HFF-Myc (cell line): ENCODE measurements around the gene FES.
"Not testable (repeated sequence)": the region's sequence is repeated elsewhere in the genome, so short reads cannot be mapped to it uniquely, and the experiment has no call there.

ENCODE experiments used
- DNase-seq: peaks from one replicate; pipeline ENCODE4 v3.0.0-alpha.2; 2011; ENCODE audit warnings: low read depth; ENCODE audit errors: extremely low read depth
- H3K4me3 ChIP-seq: replicated peaks from 2 replicates; pipeline ENCODE4 v1.5.1; 2011; ENCODE audit warnings: low read depth, mild to moderate bottlenecking, control low read depth, low read length
- TF ChIP-seq, protein P1 (sequence below): IDR thresholded peaks from 2 replicates; pipeline ENCODE4 v1.5.1; 2012; ENCODE audit warnings: mild to moderate bottlenecking, low read depth, low read length, control low read depth; ENCODE audit errors: missing control alignments

Gene FES

DNA sequence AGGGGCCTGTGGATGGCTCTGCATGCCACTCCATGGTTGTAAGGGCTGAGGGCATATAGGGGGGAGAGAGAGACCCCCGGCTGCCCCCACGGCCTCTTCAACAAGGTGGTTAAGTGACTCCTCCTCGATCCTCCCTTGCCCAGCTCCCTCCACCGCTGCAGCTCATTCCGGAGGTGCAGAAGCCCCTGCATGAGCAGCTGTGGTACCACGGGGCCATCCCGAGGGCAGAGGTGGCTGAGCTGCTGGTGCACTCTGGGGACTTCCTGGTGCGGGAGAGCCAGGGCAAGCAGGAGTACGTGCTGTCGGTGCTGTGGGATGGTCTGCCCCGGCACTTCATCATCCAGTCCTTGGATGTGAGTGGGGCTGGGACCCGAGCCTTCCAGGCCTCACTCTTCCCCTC lies 6.5 kb downstream of the FES start:
- no peak overlapping the region for H3K4me3 ChIP-seq
- TF ChIP-seq, protein P1, sequence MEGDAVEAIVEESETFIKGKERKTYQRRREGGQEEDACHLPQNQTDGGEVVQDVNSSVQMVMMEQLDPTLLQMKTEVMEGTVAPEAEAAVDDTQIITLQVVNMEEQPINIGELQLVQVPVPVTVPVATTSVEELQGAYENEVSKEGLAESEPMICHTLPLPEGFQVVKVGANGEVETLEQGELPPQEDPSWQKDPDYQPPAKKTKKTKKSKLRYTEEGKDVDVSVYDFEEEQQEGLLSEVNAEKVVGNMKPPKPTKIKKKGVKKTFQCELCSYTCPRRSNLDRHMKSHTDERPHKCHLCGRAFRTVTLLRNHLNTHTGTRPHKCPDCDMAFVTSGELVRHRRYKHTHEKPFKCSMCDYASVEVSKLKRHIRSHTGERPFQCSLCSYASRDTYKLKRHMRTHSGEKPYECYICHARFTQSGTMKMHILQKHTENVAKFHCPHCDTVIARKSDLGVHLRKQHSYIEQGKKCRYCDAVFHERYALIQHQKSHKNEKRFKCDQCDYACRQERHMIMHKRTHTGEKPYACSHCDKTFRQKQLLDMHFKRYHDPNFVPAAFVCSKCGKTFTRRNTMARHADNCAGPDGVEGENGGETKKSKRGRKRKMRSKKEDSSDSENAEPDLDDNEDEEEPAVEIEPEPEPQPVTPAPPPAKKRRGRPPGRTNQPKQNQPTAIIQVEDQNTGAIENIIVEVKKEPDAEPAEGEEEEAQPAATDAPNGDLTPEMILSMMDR, result no peak
- DNase-seq, result no peak

DNA sequence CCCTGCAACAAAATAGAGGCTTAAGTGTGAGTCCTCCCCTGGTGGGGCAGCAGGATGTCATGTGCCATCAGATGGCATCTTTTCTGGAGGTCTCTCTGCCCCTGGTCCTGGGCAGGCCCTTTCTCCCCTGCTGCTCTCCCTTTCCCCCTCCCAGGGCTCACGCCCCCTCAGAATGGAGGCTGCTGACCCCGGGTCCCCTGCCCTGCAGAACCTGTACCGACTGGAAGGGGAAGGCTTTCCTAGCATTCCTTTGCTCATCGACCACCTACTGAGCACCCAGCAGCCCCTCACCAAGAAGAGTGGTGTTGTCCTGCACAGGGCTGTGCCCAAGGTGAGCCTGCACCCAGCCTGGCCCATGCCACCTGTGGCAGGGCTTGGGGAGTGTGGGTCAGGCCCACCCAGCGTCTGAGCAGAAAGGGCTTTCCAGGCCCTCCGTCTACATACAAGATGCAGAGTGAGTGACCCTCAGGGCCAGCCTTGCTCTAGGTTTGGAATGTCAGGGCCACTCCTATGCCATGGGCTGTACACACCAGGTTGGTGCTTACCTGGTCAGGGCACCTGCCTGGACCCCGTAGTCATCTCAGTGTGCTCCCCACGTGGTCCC lies 7.1 kb downstream of the FES start:
- no peak overlapping the region for H3K4me3 ChIP-seq
- TF ChIP-seq, protein P1, result no peak
- DNase-seq, result no peak

DNA sequence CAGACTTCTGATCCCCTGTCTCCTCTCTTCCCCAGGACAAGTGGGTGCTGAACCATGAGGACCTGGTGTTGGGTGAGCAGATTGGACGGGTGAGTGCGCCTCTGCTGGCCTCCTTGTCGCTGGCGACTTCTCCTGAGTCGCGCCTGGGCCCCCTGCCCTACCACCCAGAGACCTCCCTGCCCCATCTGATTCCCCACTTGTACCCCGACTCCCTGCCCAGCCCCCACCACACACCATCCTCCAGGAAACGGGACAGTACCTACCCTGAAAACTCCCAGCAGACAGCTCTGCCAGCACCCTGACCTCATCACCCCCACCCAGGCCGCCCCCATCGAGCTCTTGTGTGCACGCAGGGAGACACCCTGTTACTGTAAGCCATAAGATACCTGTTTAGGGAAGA lies 7.7 kb downstream of the FES start:
- no peak overlapping the region for H3K4me3 ChIP-seq
- TF ChIP-seq, protein P1, result no peak
- no peak for DNase-seq

DNA sequence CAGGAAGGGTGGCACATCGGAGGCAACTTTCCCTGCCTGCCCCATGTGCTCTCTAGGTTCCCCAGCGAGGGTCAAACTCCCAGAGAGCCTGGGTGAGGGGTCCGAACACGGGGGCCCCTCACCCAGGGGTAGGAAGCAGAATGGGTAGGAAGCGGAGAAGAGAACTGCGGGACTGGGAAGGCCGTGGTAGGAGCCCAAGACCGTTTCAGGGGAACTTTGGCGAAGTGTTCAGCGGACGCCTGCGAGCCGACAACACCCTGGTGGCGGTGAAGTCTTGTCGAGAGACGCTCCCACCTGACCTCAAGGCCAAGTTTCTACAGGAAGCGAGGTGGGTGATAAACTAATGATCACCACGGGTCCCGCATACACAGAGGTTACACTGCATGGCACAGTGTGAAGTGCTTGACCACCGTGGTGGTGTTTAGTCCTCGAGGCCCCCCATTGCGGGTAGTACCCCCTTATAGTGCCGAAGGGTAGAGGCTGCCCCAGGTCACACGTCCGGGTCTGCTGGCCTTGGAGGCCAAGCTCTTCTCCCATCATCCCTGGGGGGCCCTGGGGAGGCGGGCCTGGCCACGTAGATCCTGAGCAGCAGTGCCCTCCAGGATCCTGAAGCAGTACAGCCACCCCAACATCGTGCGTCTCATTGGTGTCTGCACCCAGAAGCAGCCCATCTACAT lies 8.3 kb downstream of the FES start:
- DNase-seq, result no peak
- no peak overlapping the region for H3K4me3 ChIP-seq
- TF ChIP-seq, protein P1, result no peak

DNA sequence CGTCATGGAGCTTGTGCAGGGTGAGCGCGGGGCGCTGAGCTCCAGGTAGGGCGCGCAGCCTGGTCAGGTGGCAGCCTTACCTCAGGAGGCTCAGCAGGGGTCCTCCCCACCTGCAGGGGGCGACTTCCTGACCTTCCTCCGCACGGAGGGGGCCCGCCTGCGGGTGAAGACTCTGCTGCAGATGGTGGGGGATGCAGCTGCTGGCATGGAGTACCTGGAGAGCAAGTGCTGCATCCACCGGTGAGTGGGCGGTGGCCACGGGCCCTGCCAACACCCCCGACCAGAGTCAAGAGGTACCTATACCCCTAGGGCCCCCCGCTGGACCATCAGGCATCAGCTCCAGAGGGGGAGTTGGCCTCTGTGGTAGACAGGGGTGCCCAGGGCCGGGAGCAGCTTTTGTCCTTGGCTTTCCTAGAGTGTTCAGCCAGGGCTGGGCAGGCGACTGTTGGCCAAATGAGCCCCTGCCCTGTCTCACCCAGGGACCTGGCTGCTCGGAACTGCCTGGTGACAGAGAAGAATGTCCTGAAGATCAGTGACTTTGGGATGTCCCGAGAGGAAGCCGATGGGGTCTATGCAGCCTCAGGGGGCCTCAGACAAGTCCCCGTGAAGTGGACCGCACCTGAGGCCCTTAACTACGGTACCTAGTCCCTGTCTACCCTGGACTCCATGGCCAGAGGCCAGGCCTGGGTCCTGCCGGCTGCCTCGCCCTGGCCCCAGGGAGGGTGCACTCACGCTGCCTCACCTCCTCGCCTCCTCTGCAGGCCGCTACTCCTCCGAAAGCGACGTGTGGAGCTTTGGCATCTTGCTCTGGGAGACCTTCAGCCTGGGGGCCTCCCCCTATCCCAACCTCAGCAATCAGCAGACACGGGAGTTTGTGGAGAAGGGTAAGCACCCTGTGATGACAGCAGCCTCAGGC lies 9.1 kb downstream of the FES start:
- no peak for DNase-seq
- TF ChIP-seq, protein P1, result peak; percentile 20
- H3K4me3 ChIP-seq, result no peak overlapping the region

DNA sequence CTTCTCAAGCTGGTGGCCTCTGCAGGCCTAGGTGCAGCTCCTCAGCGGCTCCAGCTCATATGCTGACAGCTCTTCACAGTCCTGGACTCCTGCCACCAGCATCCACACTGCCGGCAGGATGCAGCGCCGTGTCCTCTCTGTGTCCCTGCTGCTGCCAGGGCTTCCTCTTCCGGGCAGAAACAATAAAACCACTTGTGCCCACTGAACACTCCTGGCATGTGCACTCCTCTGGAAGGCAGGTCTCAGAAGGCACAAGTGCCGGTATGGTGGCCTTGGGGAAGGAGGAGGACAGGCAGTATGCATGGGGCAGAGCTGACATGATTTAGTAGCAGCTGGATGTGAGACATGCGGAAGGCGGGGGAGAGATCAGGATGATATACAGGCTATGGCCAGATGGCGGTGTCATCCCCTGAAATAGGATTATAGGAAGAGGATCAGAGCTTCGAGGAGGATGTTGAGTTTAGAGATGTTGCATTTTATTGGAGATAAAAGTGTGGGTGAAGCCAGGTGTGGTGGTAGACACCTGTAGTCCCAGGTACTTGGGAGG lies 11.3 kb downstream of the FES start:
- TF ChIP-seq, protein P1, result peak; percentile 13
- DNase-seq, result no peak

DNA sequence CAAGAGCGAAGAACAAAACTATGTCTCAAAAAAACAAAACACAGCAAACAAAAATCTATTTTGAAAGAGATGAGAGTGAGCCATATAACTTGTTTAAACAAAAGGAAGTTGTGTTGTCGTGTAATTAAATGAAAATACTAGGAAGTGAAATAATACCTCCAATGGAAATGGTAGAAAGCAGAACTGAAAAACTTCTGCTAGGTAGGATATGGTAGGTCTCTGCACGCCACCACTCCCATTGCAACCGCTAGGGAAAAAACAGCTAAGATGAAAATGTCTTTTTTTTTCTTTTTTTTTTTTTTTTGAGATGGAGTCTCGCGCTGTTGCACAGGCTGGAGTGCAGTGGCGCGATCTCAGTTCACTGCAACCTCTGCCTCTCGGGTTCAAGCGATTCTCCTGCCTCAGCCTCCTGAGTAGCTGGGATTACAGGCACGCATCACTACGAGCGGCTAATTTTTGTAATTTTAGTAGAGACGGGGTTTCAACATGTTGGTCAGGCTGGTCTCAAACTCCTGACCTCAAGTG lies 12.9 kb downstream of the FES start:
- DNase-seq, result not testable (repeated sequence)

More for the DNA sequence above, 11.3 kb downstream of the FES start:
- no peak overlapping the region for H3K4me3 ChIP-seq

More for the DNA sequence above, 12.9 kb downstream of the FES start:
- H3K4me3 ChIP-seq, result not testable (repeated sequence)
